Heart left ventricle (tissue), 16 donors: ENCODE measurements around the gene PSMC4. TPM values are rescaled to one million over a fixed set of nuclear protein-coding genes. Genes with fewer than 3 reads are reported as not detected.

Source experiments
- ATAC-seq, 4 donors: fragments of 200-7000 bp; cut with Tn5 transposase; one replicate each; pipeline ENCODE4 v1.9.1; 2020 to 2022; ENCODE audit warnings: moderate library complexity in 4 of 4, mild to moderate bottlenecking in 3 of 4, moderate number of reproducible peaks in 1 of 4
- DNase-seq, 5 donors: peaks; one replicate each; pipeline ENCODE4 v3.0.0-alpha.2; 2020
- H3K27ac ChIP-seq, 12 donors: fragments of 200-600 bp; sonication (generic) in 4 of 12; one replicate each; pipeline versions ENCODE4 v1.5.0 to v1.8.0; 2016 to 2022; ENCODE audit warnings: mild to moderate bottlenecking in 2 of 12
- H3K27me3 ChIP-seq, 9 donors: fragments of 200-600 bp; sonication (generic) in 2 of 9; one replicate each; pipeline versions ENCODE4 v1.5.1 to v1.8.0; 2016 to 2022; ENCODE audit warnings: mild to moderate bottlenecking in 3 of 9
- H3K36me3 ChIP-seq, 9 donors: fragments of 200-600 bp; sonication (generic) in 2 of 9; one replicate each; pipeline versions ENCODE4 v1.5.0 to v1.8.0; 2018 to 2022; ENCODE audit warnings: mild to moderate bottlenecking in 2 of 9
- H3K4me1 ChIP-seq, 12 donors: fragments of 200-600 bp; sonication (generic) in 4 of 12; one replicate each; pipeline versions ENCODE4 v1.5.0 to v1.8.0; 2016 to 2022; ENCODE audit warnings: mild to moderate bottlenecking in 3 of 12
- H3K4me3 ChIP-seq, 12 donors: fragments of 200-600 bp; sonication (generic) in 4 of 12; one replicate each; pipeline versions ENCODE4 v1.5.0 to v1.8.0; 2017 to 2022; ENCODE audit warnings: mild to moderate bottlenecking in 9 of 12, moderate library complexity in 4 of 12
- H3K9me3 ChIP-seq, 12 donors: fragments of 200-600 bp; sonication (generic) in 4 of 12; one replicate each; pipeline versions ENCODE4 v1.5.0 to v1.8.0; 2016 to 2022; ENCODE audit warnings: mild to moderate bottlenecking in 1 of 12
- CTCF ChIP-seq, 12 donors: fragments of 200-600 bp; sonication (generic) in 4 of 12; IDR thresholded peaks; one replicate each; pipeline versions ENCODE4 v1.5.0 to v1.8.0; 2018 to 2022; ENCODE audit warnings: antibody characterized with exemption in 12 of 12, mild to moderate bottlenecking in 5 of 12
- POLR2A ChIP-seq, 2 donors: fragments of 450-650 bp; IDR thresholded peaks; one replicate each; pipeline ENCODE4 v1.6.1; 2017; ENCODE audit warnings: antibody characterized with exemption in 2 of 2, mild to moderate bottlenecking in 2 of 2, moderate library complexity in 2 of 2
- WGBS, 4 donors: extraction: QIAGEN DNeasy Blood & Tissue Kit in 2 of 4; methylation state at CpG; one replicate each; pipeline versions ENCODE4 v1.1.5 to v1.1.7; 2013 to 2018; 5-methylcytosine and 5-hydroxymethylcytosine counted together
- intact Hi-C, 10 donors: fragments of 100-400 bp; cut with DNase I; formaldehyde crosslinking; loops; one replicate each; pipeline versions ENCODE4 v1.11.1 to v1.14.2; 2022
- polyA plus RNA-seq, 2 donors: library from polyadenylated mRNA; stranded (reverse); fragments of 200-250 nt; gene quantifications; one replicate each; pipeline ENCODE4 v1.2.3, GENCODE V29; 2013
- total RNA-seq, 9 donors: library from RNA; depleted of rRNA in 2 of 9; stranded (reverse); fragments of >200 nt in 2 of 9; fragmentation: NEBNext Ultra II Directional in 3 of 9; extraction: Animal tissue kit (Norgen Biotek cat#: 25700) in 3 of 9; gene quantifications; one replicate each; pipeline versions ENCODE4 v1.1.0 to v1.2.4, GENCODE V29; 2016 to 2023
- donor health status: ischemic (EF 13 %, LVEDD 7.1; RV severe dilation, severe dysfunction).
- donor health status: healthy with polysubstance abuse.
- donor health status: DM: no; HTN: yes; CAD: no.
- donor health status: DM: no; HTN: no; CAD: no.
- donor health status: ischemic (EF 25% LVEDD 6.9; RV normal size, moderate dysfunction).
- donor health status: ischemic (EF 25% LVEDD 5.7; RV mildly dilated, moderate dysfunction).
- donor health status: healthy.
- donor health status: DM: yes; HTN: yes; CAD: no.
- donor health status: ischemic (EF 35%, LVEDD 5.7; RV mildly dilated, moderate dysfunction).
- donor health status: nonischemic (EF 11% LVEDD 7.7; RV severe dilation, severe dysfunction).
- donor health status: DM: yes; HTN: yes; CAD: no.
- donor health status: PGD.
- donor health status: ischemic (EF 29% LVEDD 5.4; RV normal size, mild dysfunction).
- donor health status: nonischemic (EF 23%, LVEDD 6.1; RV moderate dilation, normal function).

PSMC4 gene
- total and polyA plus RNA-seq, 11 donors = 58.5 to 120 (median 78.6) TPM

- DNase-seq = no peak
- no peaks in the 10 kb centered on the region for H3K36me3 ChIP-seq
- intact Hi-C loops = no loop called here
- H3K27ac ChIP-seq = peak overlapping the region in 1 of 12 donors; percentile 62
- no peak for ATAC-seq
- H3K4me1 ChIP-seq = peaks cover 0 to 56% (median 0%) of the 10 kb centered on the region in 12 donors
- 88 to 93% (median 91%) methylated on average over 7 of the region's 7 CpGs for WGBS, 4 donors
- no peak overlapping the region for H3K4me3 ChIP-seq
- TF ChIP-seq CTCF (IDR thresholded peaks at IDR 0.05) (no peak), POLR2A (IDR thresholded peaks at IDR 0.05) (no peak)
- peaks cover 0 to 17% (median 6%) of the 10 kb centered on the region in 12 donors for H3K9me3 ChIP-seq
- peaks cover 0 to 21% (median 0%) of the 10 kb centered on the region in 9 donors for H3K27me3 ChIP-seq
These were observed 27.4 kb upstream of the PSMC4 start for GRCh38 chr19:39943586-39943985.

GRCh38 chr19:39946532-39946931, 24.4 kb upstream of the PSMC4 start:
- no peaks in the 10 kb centered on the region for H3K9me3 ChIP-seq
- ATAC-seq (no peak), DNase-seq (no peak)
- peaks cover 0 to 42% (median 0%) of the 10 kb centered on the region in 9 donors for H3K27me3 ChIP-seq
- WGBS, 4 donors = 80 to 90% (median 85%) methylated on average over 4 of the region's 4 CpGs
- intact Hi-C loops = no loop called here
- H3K36me3 ChIP-seq = no peaks in the 10 kb centered on the region
- no peak overlapping the region for H3K4me3 ChIP-seq
- H3K4me1 ChIP-seq = peaks cover 0 to 31% (median 0%) of the 10 kb centered on the region in 12 donors
- no peak overlapping the region for H3K27ac ChIP-seq
- TF ChIP-seq POLR2A (IDR thresholded peaks at IDR 0.05) = no peak
- no peak for TF ChIP-seq CTCF (IDR thresholded peaks at IDR 0.05)

- DNase-seq (no peak), ATAC-seq (no peak)
- 75 to 80% (median 76%) methylated on average over 2 of the region's 2 CpGs for WGBS, 4 donors
- Histone ChIP-seq H3K9me3 (no peaks in the 10 kb centered on the region), H3K27me3 (peaks cover 0 to 44% (median 0%) of the 10 kb centered on the region in 9 donors), H3K4me3 (no peak overlapping the region), H3K27ac (no peak overlapping the region), H3K4me1 (peaks cover 0 to 30% (median 0%) of the 10 kb centered on the region in 12 donors), H3K36me3 (no peaks in the 10 kb centered on the region)
- intact Hi-C loops = no loop called here
- TF ChIP-seq CTCF (IDR thresholded peaks at IDR 0.05) (no peak), POLR2A (IDR thresholded peaks at IDR 0.05) (no peak)
These were observed 21.8 kb upstream of the PSMC4 start for GRCh38 chr19:39949026-39949747.

- DNase-seq = no peak
- TF ChIP-seq POLR2A (IDR thresholded peaks at IDR 0.05) = no peak
- TF ChIP-seq CTCF (IDR thresholded peaks at IDR 0.05) = no peak
- peaks cover 0 to 47% (median 0%) of the 10 kb centered on the region in 9 donors for H3K27me3 ChIP-seq
- H3K4me3 ChIP-seq = no peak overlapping the region
- H3K36me3 ChIP-seq = no peaks in the 10 kb centered on the region
- intact Hi-C loops = no loop called here
- no peak for ATAC-seq
- 87 to 98% (median 93%) methylated on average over 2 of the region's 2 CpGs for WGBS, 4 donors
- H3K27ac ChIP-seq = no peak overlapping the region
- peaks cover 0 to 17% (median 0%) of the 10 kb centered on the region in 12 donors for H3K4me1 ChIP-seq
- H3K9me3 ChIP-seq = no peaks in the 10 kb centered on the region
These were observed 19.8 kb upstream of the PSMC4 start for GRCh38 chr19:39951065-39951650.
